Measurements from ENCODE around the gene NFKBIE. TPM values are rescaled to one million over a fixed set of nuclear protein-coding genes. Genes with fewer than 3 reads are reported as not detected.
A peak's percentile ranks its signal among the peaks of the same experiment; 100 is the strongest.

NFKBIE gene
- total and polyA plus RNA-seq, 2 of the 13 experiments (the other 11 are each of a cell fraction or from before 2014, with no cell fraction given): 6.7 to 14.5 TPM

DNA sequence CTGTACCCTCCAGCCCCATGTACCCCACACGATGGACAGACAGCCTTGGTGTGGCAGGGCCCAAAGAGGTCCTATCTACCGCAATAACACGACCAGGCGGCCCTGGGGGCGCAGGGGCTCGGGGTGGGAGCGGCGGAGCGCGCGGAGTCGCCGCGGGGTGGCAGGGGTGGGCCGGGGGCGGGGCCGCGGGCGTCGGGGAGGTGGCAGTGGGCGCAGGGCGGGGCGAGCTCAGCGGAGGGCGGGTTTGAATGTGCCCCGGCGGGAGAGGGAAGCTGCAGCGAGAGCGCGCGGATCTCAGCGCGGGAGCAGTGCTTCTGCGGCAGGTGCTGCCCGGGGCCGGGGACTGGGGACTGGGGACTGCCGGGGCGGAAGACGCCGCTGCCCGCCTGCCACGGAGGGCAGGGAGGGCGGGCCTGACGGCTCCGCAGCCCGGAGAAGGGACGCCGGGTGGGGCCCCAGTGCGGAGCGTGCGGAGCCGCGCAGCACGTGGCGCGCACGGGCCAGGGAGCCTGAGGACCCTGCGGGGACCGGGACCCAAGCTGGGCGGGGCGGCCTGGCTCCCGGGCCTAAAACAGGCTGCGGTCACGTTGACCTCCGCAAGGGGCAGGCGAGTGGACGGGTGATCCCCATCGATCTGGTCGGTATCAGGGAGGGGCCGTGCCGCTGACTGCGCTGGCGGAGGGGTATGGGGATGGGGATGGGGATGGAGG lies 41.9 kb downstream of the NFKBIE start, which contains the start of gene SLC29A1 (continued):
- TF ChIP-seq, protein P1, sequence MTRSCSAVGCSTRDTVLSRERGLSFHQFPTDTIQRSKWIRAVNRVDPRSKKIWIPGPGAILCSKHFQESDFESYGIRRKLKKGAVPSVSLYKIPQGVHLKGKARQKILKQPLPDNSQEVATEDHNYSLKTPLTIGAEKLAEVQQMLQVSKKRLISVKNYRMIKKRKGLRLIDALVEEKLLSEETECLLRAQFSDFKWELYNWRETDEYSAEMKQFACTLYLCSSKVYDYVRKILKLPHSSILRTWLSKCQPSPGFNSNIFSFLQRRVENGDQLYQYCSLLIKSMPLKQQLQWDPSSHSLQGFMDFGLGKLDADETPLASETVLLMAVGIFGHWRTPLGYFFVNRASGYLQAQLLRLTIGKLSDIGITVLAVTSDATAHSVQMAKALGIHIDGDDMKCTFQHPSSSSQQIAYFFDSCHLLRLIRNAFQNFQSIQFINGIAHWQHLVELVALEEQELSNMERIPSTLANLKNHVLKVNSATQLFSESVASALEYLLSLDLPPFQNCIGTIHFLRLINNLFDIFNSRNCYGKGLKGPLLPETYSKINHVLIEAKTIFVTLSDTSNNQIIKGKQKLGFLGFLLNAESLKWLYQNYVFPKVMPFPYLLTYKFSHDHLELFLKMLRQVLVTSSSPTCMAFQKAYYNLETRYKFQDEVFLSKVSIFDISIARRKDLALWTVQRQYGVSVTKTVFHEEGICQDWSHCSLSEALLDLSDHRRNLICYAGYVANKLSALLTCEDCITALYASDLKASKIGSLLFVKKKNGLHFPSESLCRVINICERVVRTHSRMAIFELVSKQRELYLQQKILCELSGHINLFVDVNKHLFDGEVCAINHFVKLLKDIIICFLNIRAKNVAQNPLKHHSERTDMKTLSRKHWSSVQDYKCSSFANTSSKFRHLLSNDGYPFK (CRISPR knock-in tag; IDR thresholded peaks at IDR 0.05; ENCODE audit: borderline replicate concordance): no peak
- TF ChIP-seq, protein P2, sequence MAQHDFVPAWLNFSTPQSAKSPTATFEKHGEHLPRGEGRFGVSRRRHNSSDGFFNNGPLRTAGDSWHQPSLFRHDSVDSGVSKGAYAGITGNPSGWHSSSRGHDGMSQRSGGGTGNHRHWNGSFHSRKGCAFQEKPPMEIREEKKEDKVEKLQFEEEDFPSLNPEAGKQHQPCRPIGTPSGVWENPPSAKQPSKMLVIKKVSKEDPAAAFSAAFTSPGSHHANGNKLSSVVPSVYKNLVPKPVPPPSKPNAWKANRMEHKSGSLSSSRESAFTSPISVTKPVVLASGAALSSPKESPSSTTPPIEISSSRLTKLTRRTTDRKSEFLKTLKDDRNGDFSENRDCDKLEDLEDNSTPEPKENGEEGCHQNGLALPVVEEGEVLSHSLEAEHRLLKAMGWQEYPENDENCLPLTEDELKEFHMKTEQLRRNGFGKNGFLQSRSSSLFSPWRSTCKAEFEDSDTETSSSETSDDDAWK (CRISPR knock-in tag; IDR thresholded peaks at IDR 0.05): no peak
- TF ChIP-seq, protein P3, sequence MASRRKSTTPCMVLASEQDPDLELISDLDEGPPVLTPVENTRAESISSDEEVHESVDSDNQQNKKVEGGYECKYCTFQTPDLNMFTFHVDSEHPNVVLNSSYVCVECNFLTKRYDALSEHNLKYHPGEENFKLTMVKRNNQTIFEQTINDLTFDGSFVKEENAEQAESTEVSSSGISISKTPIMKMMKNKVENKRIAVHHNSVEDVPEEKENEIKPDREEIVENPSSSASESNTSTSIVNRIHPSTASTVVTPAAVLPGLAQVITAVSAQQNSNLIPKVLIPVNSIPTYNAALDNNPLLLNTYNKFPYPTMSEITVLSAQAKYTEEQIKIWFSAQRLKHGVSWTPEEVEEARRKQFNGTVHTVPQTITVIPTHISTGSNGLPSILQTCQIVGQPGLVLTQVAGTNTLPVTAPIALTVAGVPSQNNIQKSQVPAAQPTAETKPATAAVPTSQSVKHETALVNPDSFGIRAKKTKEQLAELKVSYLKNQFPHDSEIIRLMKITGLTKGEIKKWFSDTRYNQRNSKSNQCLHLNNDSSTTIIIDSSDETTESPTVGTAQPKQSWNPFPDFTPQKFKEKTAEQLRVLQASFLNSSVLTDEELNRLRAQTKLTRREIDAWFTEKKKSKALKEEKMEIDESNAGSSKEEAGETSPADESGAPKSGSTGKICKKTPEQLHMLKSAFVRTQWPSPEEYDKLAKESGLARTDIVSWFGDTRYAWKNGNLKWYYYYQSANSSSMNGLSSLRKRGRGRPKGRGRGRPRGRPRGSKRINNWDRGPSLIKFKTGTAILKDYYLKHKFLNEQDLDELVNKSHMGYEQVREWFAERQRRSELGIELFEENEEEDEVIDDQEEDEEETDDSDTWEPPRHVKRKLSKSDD (CRISPR knock-in tag; IDR thresholded peaks at IDR 0.05; ENCODE audit: low read depth): no peak
- TF ChIP-seq NR2F1 (CRISPR knock-in tag; IDR thresholded peaks at IDR 0.05) (peak; percentile 15 to 68; a peak in 1 of 4 replicates), ZBTB3 (CRISPR knock-in tag; IDR thresholded peaks at IDR 0.05; ENCODE audit: borderline replicate concordance, low read depth) (no peak), ZNF563 (CRISPR knock-in tag; IDR thresholded peaks at IDR 0.05) (peak; percentile 64; the same call in 1 of the 2 replicates), ZNF138 (CRISPR knock-in tag; IDR thresholded peaks at IDR 0.05; ENCODE audit: low read depth) (peak; percentile 87), HMG20A (CRISPR knock-in tag; IDR thresholded peaks at IDR 0.05; ENCODE audit: borderline replicate concordance) (0 out of 2 replicates have a peak, but pooled peaks have one; percentile 20), BHLHE40 (IDR thresholded peaks at IDR 0.05; ENCODE audit: low read length) (peak; percentile 92), ZNF703 (CRISPR knock-in tag; IDR thresholded peaks at IDR 0.05; ENCODE audit: borderline replicate concordance) (no peak; the same call in 1 of the 2 replicates), POLR2A (IDR thresholded peaks at IDR 0.05; ENCODE audit: insufficient read depth in 1 of 2, low read depth in 2 of 2, low read length in 2 of 2) (peak in 1 of 2 experiments; percentile 55; a peak in 2 of 4 replicates), SCMH1 (CRISPR knock-in tag; IDR thresholded peaks at IDR 0.05; ENCODE audit: borderline replicate concordance) (no peak), FOXJ3 (CRISPR knock-in tag; IDR thresholded peaks at IDR 0.05; ENCODE audit: borderline replicate concordance) (no peak), RBM22 (optimal IDR thresholded peaks at IDR 0.05; ENCODE audit: low read length) (no peak), SIX1 (CRISPR knock-in tag; IDR thresholded peaks at IDR 0.05; ENCODE audit: borderline replicate concordance) (no peak), RFX3 (CRISPR knock-in tag; IDR thresholded peaks at IDR 0.05) (no peak), ONECUT2 (CRISPR knock-in tag; IDR thresholded peaks at IDR 0.05) (peak; percentile 97), ZFP36L1 (CRISPR knock-in tag; IDR thresholded peaks at IDR 0.05) (no peak)
- TF ChIP-seq, protein P4, sequence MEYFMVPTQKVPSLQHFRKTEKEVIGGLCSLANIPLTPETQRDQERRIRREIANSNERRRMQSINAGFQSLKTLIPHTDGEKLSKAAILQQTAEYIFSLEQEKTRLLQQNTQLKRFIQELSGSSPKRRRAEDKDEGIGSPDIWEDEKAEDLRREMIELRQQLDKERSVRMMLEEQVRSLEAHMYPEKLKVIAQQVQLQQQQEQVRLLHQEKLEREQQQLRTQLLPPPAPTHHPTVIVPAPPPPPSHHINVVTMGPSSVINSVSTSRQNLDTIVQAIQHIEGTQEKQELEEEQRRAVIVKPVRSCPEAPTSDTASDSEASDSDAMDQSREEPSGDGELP (IDR thresholded peaks at IDR 0.05; ENCODE audit: borderline replicate concordance, low read depth): peak; percentile 48; the same call in 1 of the 2 replicates
- TF ChIP-seq, protein P5, sequence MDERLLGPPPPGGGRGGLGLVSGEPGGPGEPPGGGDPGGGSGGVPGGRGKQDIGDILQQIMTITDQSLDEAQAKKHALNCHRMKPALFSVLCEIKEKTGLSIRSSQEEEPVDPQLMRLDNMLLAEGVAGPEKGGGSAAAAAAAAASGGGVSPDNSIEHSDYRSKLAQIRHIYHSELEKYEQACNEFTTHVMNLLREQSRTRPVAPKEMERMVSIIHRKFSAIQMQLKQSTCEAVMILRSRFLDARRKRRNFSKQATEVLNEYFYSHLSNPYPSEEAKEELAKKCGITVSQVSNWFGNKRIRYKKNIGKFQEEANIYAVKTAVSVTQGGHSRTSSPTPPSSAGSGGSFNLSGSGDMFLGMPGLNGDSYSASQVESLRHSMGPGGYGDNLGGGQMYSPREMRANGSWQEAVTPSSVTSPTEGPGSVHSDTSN (CRISPR knock-in tag; IDR thresholded peaks at IDR 0.05): no peak

All from HepG2 (cell line).